Measurements from ENCODE around the gene CDH23. TPM values are rescaled to one million over a fixed set of nuclear protein-coding genes. Genes with fewer than 3 reads are reported as not detected.

Gene CDH23
- total RNA-seq, 4 donors from 2014 or later = 13.8 to 20.1 (median 17.3) TPM

DNA sequence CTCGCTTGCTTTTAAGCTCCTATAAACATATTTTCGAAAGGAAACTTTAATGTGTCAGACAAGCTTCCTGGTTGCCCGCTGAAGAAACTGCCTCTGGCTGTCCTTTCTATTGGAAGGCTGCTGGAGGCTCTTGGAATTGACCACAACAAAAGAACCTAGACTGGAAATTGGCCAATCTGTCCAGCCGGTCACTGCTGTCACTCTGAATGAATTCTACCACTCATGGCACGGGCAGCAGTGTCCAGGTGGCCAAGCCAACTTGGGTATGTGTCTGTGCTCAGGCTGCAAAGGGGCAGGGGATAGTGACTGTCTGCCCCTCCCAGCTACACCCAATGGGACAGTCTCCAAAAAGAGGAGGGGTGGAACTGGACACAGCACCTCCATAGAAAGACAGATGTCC, 57.6 kb downstream of the CDH23 start:
- 79 to 80% methylated on average over 5 of the region's 5 CpGs for WGBS, 2 donors
- H3K4me3 ChIP-seq = no peak overlapping the region
- no peaks in the 10 kb centered on the region for H3K4me1 ChIP-seq
- no peak overlapping the region for H3K27ac ChIP-seq
- H3K9me3 ChIP-seq = no peaks in the 10 kb centered on the region
- TF ChIP-seq EP300 (IDR thresholded peaks at IDR 0.05) = no peak
- no peak for DNase-seq (ENCODE audit: low spot score in 2 of 2)
- H3K36me3 ChIP-seq = no peaks in the 10 kb centered on the region
- H3K27me3 ChIP-seq = no peaks in the 10 kb centered on the region

DNA sequence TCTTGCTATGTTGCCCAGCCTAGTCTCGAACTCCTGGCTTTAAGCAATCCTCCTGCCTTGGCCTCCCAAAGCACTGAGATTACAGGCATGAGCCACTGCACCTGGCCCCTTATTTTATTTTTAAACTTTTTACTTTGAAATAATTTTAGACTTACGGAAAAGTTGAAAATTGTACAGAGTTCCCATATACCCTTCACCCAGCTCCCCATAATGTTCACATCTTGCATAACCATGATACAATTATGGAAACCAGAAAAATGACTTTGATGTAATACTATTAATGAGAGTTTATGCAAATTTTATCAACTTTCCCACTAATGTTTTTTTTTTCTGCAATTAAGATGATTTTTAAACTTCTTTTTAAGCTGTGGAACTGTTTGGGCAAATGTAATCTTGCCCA, 58.3 kb downstream of the CDH23 start:
- 48 to 51% methylated on average over 2 of the region's 2 CpGs for WGBS, 2 donors
- Histone ChIP-seq H3K9me3 (no peaks in the 10 kb centered on the region), H3K36me3 (no peaks in the 10 kb centered on the region), H3K4me1 (no peaks in the 10 kb centered on the region), H3K27ac (no peak overlapping the region), H3K4me3 (no peak overlapping the region), H3K27me3 (no peaks in the 10 kb centered on the region)
- DNase-seq (ENCODE audit: low spot score in 2 of 2) = no peak
- TF ChIP-seq, protein P1, sequence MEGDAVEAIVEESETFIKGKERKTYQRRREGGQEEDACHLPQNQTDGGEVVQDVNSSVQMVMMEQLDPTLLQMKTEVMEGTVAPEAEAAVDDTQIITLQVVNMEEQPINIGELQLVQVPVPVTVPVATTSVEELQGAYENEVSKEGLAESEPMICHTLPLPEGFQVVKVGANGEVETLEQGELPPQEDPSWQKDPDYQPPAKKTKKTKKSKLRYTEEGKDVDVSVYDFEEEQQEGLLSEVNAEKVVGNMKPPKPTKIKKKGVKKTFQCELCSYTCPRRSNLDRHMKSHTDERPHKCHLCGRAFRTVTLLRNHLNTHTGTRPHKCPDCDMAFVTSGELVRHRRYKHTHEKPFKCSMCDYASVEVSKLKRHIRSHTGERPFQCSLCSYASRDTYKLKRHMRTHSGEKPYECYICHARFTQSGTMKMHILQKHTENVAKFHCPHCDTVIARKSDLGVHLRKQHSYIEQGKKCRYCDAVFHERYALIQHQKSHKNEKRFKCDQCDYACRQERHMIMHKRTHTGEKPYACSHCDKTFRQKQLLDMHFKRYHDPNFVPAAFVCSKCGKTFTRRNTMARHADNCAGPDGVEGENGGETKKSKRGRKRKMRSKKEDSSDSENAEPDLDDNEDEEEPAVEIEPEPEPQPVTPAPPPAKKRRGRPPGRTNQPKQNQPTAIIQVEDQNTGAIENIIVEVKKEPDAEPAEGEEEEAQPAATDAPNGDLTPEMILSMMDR (IDR thresholded peaks at IDR 0.05) = no peak
- TF ChIP-seq POLR2A (IDR thresholded peaks at IDR 0.05) = no peak
- TF ChIP-seq EP300 (IDR thresholded peaks at IDR 0.05) = no peak

DNA sequence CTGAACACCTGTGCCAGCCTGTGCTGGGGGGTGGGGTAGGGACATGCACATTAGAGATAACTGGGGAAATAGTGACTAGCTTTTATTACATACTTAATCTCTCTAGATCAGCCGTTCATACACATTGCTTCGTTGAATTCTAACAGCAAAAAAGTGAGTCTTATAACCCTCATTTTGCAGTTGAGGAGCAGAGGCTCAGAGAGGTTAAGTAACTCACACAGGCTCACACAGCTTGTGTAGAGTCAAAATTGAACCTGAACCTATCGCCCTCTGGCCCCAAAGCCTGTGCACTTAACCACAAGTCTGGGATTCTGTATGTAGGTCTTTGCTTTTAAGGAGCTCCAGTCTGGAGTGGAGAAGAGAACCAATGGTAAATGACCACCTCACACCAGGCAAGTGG, 59.9 kb downstream of the CDH23 start:
- 86 to 91% methylated on average over 3 of the region's 3 CpGs for WGBS, 2 donors
- no peak for DNase-seq (ENCODE audit: low spot score in 2 of 2)
- Histone ChIP-seq H3K36me3 (no peaks in the 10 kb centered on the region), H3K4me3 (no peak overlapping the region), H3K9me3 (no peaks in the 10 kb centered on the region), H3K4me1 (no peaks in the 10 kb centered on the region), H3K27ac (no peak overlapping the region), H3K27me3 (no peaks in the 10 kb centered on the region)
- TF ChIP-seq, protein P1 (IDR thresholded peaks at IDR 0.05) = no peak
- TF ChIP-seq EP300 (IDR thresholded peaks at IDR 0.05) = no peak
- no peak for TF ChIP-seq POLR2A (IDR thresholded peaks at IDR 0.05)

DNA sequence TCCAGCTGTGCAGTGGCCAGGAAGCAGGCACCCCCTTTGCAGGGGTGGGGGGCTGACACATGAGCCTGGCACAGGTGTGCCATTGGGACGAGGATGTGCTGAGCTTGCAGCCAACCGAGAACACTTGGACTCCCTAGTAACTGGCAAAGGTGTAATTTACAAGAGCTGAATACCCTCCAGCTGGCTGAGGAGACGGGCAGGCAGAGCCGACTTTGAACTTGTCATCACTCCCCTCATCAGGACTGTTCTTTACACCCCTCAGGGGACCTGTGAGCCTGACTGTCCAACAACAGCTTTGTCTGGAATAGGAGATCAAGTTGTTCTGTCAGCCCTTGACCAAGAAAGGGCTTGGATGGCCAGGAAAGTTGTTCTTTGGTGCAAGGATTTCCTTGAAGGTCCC, 61.2 kb downstream of the CDH23 start:
- 58 to 79% methylated on average over 4 of the region's 4 CpGs for WGBS, 2 donors
- Histone ChIP-seq H3K36me3 (no peaks in the 10 kb centered on the region), H3K27ac (no peak overlapping the region), H3K27me3 (no peaks in the 10 kb centered on the region), H3K4me1 (no peaks in the 10 kb centered on the region), H3K4me3 (no peak overlapping the region), H3K9me3 (no peaks in the 10 kb centered on the region)
- no peak for DNase-seq (ENCODE audit: low spot score in 2 of 2)
- TF ChIP-seq POLR2A (IDR thresholded peaks at IDR 0.05) = no peak
- TF ChIP-seq, protein P1 (IDR thresholded peaks at IDR 0.05) = no peak
- TF ChIP-seq EP300 (IDR thresholded peaks at IDR 0.05) = no peak

DNA sequence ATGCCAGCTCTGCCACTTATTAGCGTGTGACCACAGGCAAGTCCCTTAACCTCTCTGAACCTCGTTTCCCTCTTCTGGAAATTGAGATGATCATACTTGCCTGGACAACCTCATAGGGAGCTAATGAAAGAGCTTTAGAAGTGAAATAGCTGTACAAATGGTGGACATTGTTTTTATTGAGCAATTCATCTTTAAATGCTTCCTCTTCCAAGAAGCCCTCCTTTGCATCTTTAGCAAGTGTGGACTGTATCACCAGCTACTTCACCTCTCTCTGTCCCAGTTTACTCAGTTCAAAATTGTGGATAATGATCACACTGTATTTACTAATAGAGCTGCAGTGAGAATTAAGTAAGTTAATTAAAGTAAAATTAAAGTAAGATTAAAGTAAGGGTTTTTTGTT, 61.7 kb downstream of the CDH23 start:
- TF ChIP-seq, protein P1 (IDR thresholded peaks at IDR 0.05) = no peak
- no peak for TF ChIP-seq EP300 (IDR thresholded peaks at IDR 0.05)
- TF ChIP-seq POLR2A (IDR thresholded peaks at IDR 0.05) = no peak
- H3K4me1 ChIP-seq = no peaks in the 10 kb centered on the region
- WGBS, 2 donors = 83 to 85% methylated on average over 2 of the region's 2 CpGs
- no peaks in the 10 kb centered on the region for H3K36me3 ChIP-seq
- DNase-seq (ENCODE audit: low spot score in 2 of 2) = no peak
- no peak overlapping the region for H3K4me3 ChIP-seq
- H3K9me3 ChIP-seq = no peaks in the 10 kb centered on the region
- no peak overlapping the region for H3K27ac ChIP-seq
- no peaks in the 10 kb centered on the region for H3K27me3 ChIP-seq

DNA sequence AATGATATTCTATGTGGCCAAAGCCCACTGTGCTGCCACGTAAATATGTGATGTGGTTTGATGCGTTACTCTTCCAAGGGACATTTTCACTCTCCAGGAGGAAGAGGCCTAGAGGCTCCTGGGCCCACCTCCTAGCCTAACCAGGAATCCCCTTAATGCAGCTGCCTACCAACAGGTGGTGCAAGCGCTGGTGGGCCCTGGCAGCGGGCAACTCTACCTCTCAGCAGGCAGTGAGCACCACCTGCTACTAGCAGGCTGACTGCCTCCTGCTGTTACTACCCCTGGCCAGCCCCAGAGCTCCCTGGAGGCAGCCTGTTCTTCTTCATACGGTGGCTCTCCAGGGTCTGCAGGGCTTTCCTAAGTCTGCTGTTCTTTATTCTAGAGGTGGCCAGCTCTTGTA, 62.8 kb downstream of the CDH23 start:
- H3K27ac ChIP-seq = no peak overlapping the region
- WGBS, 2 donors = 81 to 87% methylated on average over 5 of the region's 5 CpGs
- H3K4me1 ChIP-seq = no peaks in the 10 kb centered on the region
- no peaks in the 10 kb centered on the region for H3K27me3 ChIP-seq
- H3K4me3 ChIP-seq = no peak overlapping the region
- no peaks in the 10 kb centered on the region for H3K9me3 ChIP-seq
- DNase-seq (ENCODE audit: low spot score in 2 of 2) = no peak
- TF ChIP-seq, protein P1 (IDR thresholded peaks at IDR 0.05) = no peak
- no peak for TF ChIP-seq EP300 (IDR thresholded peaks at IDR 0.05)
- H3K36me3 ChIP-seq = no peaks in the 10 kb centered on the region
